Caco-2 (cell line): ENCODE results near the gene WDFY4. TPM values are rescaled to one million over a fixed set of nuclear protein-coding genes. Genes with fewer than 3 reads are reported as not detected.

Source experiments
- BruUV-seq: library from RNA; stranded (reverse); fragments of 400-500 nt; replicated peaks from 2 replicates; lab custom pipeline; 2021; lab: Mats Ljungman, UMichigan
- CTCF ChIA-PET: fragments of 300-600 bp; sonication (Branson Sonifier 250); formaldehyde crosslinking; loops from one replicate; lab custom pipeline; 2022; ENCODE audit warnings: antibody characterized with exemption; lab: Charles Lee
- POLR2A ChIA-PET: fragments of 300-600 bp; sonication (Branson Sonifier 250); formaldehyde crosslinking; loops from one replicate; lab custom pipeline; 2022; ENCODE audit warnings: antibody characterized with exemption; lab: Charles Lee
- DNase-seq, 2 experiments: peaks; one replicate each; pipeline versions ENCODE4 v3.0.0 to v3.0.0-alpha.2; 2020 to 2022
- H3K27me3 ChIP-seq: replicated peaks from 2 replicates; pipeline ENCODE4 v1.6.0; 2011; ENCODE audit warnings: low read length; ENCODE audit not compliant: control insufficient read depth, insufficient read depth
- H3K36me3 ChIP-seq: 2 replicates; pipeline ENCODE4 v1.5.1; 2011; ENCODE audit warnings: low read length; ENCODE audit not compliant: control insufficient read depth, insufficient read depth
- H3K4me1 ChIP-seq: fragments of 250-450 bp; sonication (Bioruptor Pico); 2 replicates; pipeline ENCODE4 v1.5.1; 2020; ENCODE audit warnings: mild to moderate bottlenecking
- H3K4me3 ChIP-seq: 2 replicates; pipeline ENCODE4 v1.5.1; 2011; ENCODE audit warnings: low read depth, mild to moderate bottlenecking, control low read depth, low read length
- H3K9me3 ChIP-seq: fragments of 250-450 bp; sonication (Bioruptor Pico); 2 replicates; pipeline ENCODE4 v1.5.1; 2020; ENCODE audit warnings: mild to moderate bottlenecking, moderate library complexity
- H3K27ac Mint-ChIP-seq: one replicate; pipeline ENCODE4 v1.8.0; 2022; ENCODE audit warnings: mixed read lengths; ENCODE audit not compliant: unreplicated experiment
- H3K27me3 Mint-ChIP-seq: one replicate; pipeline ENCODE4 v1.8.0; 2022; ENCODE audit warnings: mixed read lengths; ENCODE audit not compliant: insufficient read depth, unreplicated experiment
- H3K36me3 Mint-ChIP-seq: one replicate; pipeline ENCODE4 v1.8.0; 2022; ENCODE audit warnings: mild to moderate bottlenecking, mixed read lengths; ENCODE audit not compliant: insufficient read depth, unreplicated experiment
- H3K4me1 Mint-ChIP-seq: one replicate; pipeline ENCODE4 v1.8.0; 2022; ENCODE audit warnings: low read depth, mixed read lengths; ENCODE audit not compliant: unreplicated experiment
- H3K4me3 Mint-ChIP-seq: one replicate; pipeline ENCODE4 v1.8.0; 2022; ENCODE audit warnings: mild to moderate bottlenecking, moderate library complexity, mixed read lengths; ENCODE audit not compliant: unreplicated experiment
- H3K9me3 Mint-ChIP-seq: one replicate; pipeline ENCODE4 v1.8.0; 2022; ENCODE audit warnings: mixed read lengths; ENCODE audit not compliant: unreplicated experiment
- intact Hi-C: fragments of 100-400 bp; cut with micrococcal nuclease; formaldehyde crosslinking; loops from one replicate; pipeline ENCODE4 v1.10.0; 2022; ENCODE audit not compliant: unreplicated experiment
- total RNA-seq: library from RNA; stranded (reverse); gene quantifications from 2 replicates; pipeline ENCODE4 v1.2.3, GENCODE V29; 2022
- TF ChIP-seq, protein P1 (sequence below), 2 experiments: fragments of 200-600 bp in 1 of 2; IDR thresholded peaks; 1 replicate in 1 of 2; 2 replicates in 1 of 2; pipeline versions ENCODE4 v1.5.1 to v1.8.0; 2011 to 2022; ENCODE audit warnings: antibody characterized with exemption in 1 of 2, control low read depth in 1 of 2, inconsistent platforms in 1 of 2, low read depth in 1 of 2, low read length in 1 of 2, mild to moderate bottlenecking in 1 of 2, moderate library complexity in 1 of 2; ENCODE audit not compliant: insufficient read depth in 1 of 2, severe bottlenecking in 1 of 2, unreplicated experiment in 1 of 2

Gene WDFY4
- total RNA-seq, 1 experiment from 2014 or later: not detected

DNA sequence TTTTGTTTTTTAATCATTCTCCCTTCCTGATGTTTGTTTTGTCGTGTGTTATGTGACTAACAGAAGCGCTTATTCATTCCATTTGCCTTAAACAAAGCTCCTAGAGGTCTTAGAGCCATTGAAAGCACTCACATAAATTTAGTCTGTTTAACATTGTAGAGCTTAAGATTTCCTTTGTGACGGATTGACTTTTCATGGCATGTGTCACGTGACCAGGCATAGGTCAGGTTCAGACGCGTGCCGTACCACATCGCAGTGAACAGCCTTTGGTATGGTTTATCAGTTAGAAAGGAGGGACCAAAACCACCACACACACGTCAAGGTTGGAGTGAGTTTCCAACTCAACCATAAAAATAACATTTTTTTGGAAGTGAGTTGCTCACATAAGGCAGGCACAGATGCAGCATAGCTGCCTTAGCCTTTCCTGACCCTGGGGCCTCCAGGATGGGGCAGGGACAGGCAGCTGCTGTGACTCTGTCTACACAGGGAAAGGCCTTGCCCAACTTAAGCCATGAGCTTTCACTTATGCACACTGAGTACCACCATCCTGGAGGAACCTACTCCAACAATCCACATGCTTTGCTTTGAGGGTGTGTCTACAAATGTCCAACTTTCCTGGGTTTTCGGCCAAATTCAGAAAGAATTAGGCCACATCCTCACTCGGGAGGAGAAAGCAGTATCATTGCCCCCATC lies 55.5 kb downstream of the WDFY4 start:
- H3K36me3 Mint-ChIP-seq: no peaks in the 10 kb centered on the region
- H3K4me1 Mint-ChIP-seq: no peaks in the 10 kb centered on the region
- Histone ChIP-seq H3K36me3 (no peaks in the 10 kb centered on the region), H3K27me3 (peaks cover 3% of the 10 kb centered on the region), H3K9me3 (no peaks in the 10 kb centered on the region), H3K4me1 (no peaks in the 10 kb centered on the region), H3K4me3 (no peak overlapping the region)
- POLR2A ChIA-PET: no interaction called here
- BruUV-seq: no TSS peak
- TF ChIP-seq, protein P1, sequence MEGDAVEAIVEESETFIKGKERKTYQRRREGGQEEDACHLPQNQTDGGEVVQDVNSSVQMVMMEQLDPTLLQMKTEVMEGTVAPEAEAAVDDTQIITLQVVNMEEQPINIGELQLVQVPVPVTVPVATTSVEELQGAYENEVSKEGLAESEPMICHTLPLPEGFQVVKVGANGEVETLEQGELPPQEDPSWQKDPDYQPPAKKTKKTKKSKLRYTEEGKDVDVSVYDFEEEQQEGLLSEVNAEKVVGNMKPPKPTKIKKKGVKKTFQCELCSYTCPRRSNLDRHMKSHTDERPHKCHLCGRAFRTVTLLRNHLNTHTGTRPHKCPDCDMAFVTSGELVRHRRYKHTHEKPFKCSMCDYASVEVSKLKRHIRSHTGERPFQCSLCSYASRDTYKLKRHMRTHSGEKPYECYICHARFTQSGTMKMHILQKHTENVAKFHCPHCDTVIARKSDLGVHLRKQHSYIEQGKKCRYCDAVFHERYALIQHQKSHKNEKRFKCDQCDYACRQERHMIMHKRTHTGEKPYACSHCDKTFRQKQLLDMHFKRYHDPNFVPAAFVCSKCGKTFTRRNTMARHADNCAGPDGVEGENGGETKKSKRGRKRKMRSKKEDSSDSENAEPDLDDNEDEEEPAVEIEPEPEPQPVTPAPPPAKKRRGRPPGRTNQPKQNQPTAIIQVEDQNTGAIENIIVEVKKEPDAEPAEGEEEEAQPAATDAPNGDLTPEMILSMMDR (IDR thresholded peaks at IDR 0.05; ENCODE audit: insufficient read depth in 1 of 2, low read depth in 1 of 2, low read length in 1 of 2, severe bottlenecking in 1 of 2, unreplicated experiment in 1 of 2): no peak
- H3K27ac Mint-ChIP-seq: no peak overlapping the region
- H3K4me3 Mint-ChIP-seq: no peak overlapping the region
- CTCF ChIA-PET: interaction anchor here (0.6 kb wide), 1 partner anchor 29 kb away, joined by 3 read pairs; no protein-coding TSS in a partner anchor
- no peak for DNase-seq
- H3K27me3 Mint-ChIP-seq: peaks cover 35% of the 10 kb centered on the region
- intact Hi-C loops: no loop called here
- H3K9me3 Mint-ChIP-seq: no peaks in the 10 kb centered on the region

DNA sequence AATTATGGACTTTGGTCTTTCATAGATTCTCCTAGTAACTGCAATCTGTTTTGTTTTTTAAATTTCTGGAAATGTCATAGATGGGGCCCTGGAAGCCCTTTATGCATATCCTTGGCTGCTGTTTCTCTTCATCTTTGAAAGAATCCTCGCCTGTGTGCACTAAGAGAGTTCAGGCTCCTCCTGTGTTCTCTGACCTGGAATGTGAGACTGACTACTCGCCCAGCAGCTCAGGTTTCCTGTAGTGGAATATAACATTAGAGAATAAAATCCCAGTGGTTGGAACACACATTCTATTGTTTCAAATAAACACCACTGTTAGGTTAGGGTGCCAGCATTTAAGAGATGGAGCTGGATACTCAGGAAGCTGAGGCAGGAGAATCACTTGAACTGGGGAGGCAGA lies 56.3 kb downstream of the WDFY4 start:
- H3K4me1 ChIP-seq: no peaks in the 10 kb centered on the region
- Mint-ChIP-seq H3K4me1 (no peaks in the 10 kb centered on the region), H3K27me3 (peaks cover 32% of the 10 kb centered on the region), H3K9me3 (no peaks in the 10 kb centered on the region), H3K4me3 (no peak overlapping the region), H3K27ac (no peak overlapping the region), H3K36me3 (no peaks in the 10 kb centered on the region)
- no peaks in the 10 kb centered on the region for H3K9me3 ChIP-seq
- H3K27me3 ChIP-seq: peaks cover 3% of the 10 kb centered on the region
- TF ChIP-seq, protein P1 (IDR thresholded peaks at IDR 0.05; ENCODE audit: insufficient read depth in 1 of 2, low read depth in 1 of 2, low read length in 1 of 2, severe bottlenecking in 1 of 2, unreplicated experiment in 1 of 2): no peak
- DNase-seq: no peak
- no peaks in the 10 kb centered on the region for H3K36me3 ChIP-seq
- H3K4me3 ChIP-seq: no peak overlapping the region
- CTCF ChIA-PET: no interaction called here
- POLR2A ChIA-PET: no interaction called here
- intact Hi-C loops: no loop called here
- no TSS peak for BruUV-seq

DNA sequence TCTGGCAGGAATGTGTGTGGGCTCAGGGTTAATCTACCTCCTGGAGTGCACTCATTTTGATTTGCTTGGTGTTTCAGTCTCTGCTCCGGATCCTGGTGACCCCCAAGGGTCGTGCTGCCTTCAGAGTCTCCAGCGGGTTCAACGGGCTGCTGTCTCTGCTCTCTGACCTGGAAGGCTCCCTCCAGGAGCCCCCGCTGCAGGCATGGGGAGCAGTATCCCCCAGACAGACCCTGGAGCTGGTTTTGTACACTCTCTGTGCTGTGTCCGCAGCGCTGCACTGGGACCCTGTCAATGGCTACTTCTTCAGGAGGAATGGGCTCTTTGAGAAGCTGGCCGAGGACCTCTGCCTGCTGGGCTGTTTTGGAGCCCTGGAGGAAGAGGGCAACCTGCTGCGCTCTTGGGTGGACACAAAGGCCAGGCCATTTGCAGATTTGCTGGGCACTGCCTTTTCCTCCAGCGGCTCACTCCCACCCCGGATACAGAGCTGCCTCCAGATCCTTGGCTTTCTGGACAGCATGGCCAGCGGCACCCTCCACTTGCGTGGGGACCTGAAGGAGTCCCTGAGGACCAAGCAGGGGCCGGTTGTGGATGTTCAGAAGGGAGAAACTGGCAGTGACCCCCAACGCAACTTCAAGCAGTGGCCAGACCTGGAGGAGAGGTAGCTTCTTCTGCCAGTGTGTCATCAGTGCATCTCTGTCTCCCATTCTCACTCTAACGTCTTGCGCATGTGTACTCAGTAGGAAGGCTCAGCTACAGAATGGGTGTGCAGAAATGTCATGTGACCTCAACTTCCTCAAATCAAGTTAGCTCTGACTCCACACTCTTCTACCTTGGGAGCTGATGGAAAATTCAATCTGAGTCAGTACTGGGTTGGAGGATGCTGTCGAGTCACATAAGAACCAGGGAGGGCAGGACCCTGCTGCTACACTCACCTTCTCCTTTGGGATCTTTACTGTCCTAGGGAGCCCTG lies 58.5 kb downstream of the WDFY4 start:
- Histone ChIP-seq H3K36me3 (no peaks in the 10 kb centered on the region), H3K4me1 (no peaks in the 10 kb centered on the region), H3K4me3 (no peak overlapping the region), H3K9me3 (no peaks in the 10 kb centered on the region), H3K27me3 (no peaks in the 10 kb centered on the region; the same call in 1 of the 2 replicates)
- ChIA-PET CTCF (no interaction called here), POLR2A (no interaction called here)
- no peak for DNase-seq
- Mint-ChIP-seq H3K9me3 (no peaks in the 10 kb centered on the region), H3K4me1 (no peaks in the 10 kb centered on the region), H3K27me3 (peaks cover 35% of the 10 kb centered on the region), H3K4me3 (no peak overlapping the region), H3K36me3 (no peaks in the 10 kb centered on the region), H3K27ac (no peak overlapping the region)
- intact Hi-C loops: no loop called here
- no TSS peak for BruUV-seq
- TF ChIP-seq, protein P1 (IDR thresholded peaks at IDR 0.05; ENCODE audit: insufficient read depth in 1 of 2, low read depth in 1 of 2, low read length in 1 of 2, severe bottlenecking in 1 of 2, unreplicated experiment in 1 of 2): no peak
